ENCODE measurements around the gene RUSC2. TPM values are rescaled to one million over a fixed set of nuclear protein-coding genes. Genes with fewer than 3 reads are reported as not detected.

Gene RUSC2
- total and polyA plus RNA-seq, 10 of the 15 experiments (the other 5 are each of a cell fraction or from before 2014, with no cell fraction given): not detected

GRCh38 chr9:35526087-35526801 is 36.3 kb downstream of the RUSC2 start:
- FAIRE-seq (no peak), DNase-seq (ENCODE audit: low read depth, low spot score) (no peak), ATAC-seq (no peak)
- Histone ChIP-seq H3K27ac (ENCODE audit: control insufficient read depth, insufficient read depth) (no peak overlapping the region), H3K4me1 (ENCODE audit: control insufficient read depth, insufficient read depth, low read length) (no peaks in the 10 kb centered on the region), H3K79me2 (ENCODE audit: control insufficient read depth, insufficient read depth, low read length) (no peaks in the 10 kb centered on the region), H3K9me3 (replicated peaks; ENCODE audit: control insufficient read depth, insufficient read depth, low read length) (no peaks in the 10 kb centered on the region), H3K27me3 (replicated peaks in 1 of 2; ENCODE audit: control insufficient read depth in 2 of 2, insufficient read depth in 2 of 2, low read length in 1 of 2) (no peaks in the 10 kb centered on the region), H3K4me2 (ENCODE audit: control insufficient read depth, insufficient read depth) (no peak overlapping the region), H4K20me1 (ENCODE audit: control insufficient read depth, insufficient read depth) (no peaks in the 10 kb centered on the region), H2AFZ (ENCODE audit: control insufficient read depth, low read depth, low read length) (no peak overlapping the region), H3K9ac (ENCODE audit: control insufficient read depth, insufficient read depth, low read length) (no peak overlapping the region), H3K4me3 (no peak overlapping the region), H3K36me3 (ENCODE audit: control insufficient read depth in 2 of 2, insufficient read depth in 2 of 2, low read length in 1 of 2) (no peaks in the 10 kb centered on the region)
- ChIA-PET RAD21 (ENCODE audit: unreplicated experiment) (no interaction called here), CTCF (no interaction called here), POLR2A (no interaction called here), SMC1A (ENCODE audit: uncharacterized antibody, unreplicated experiment) (no interaction called here)
- BruUV-seq (replicated peaks): no TSS peak
- in situ Hi-C loops (cut with MboI): no loop called here
- WGBS (ENCODE audit: insufficient coverage, insufficient replicate concordance, low lambda C conversion rate, missing lambda C conversion rate): 0% methylated on average over 1 of the region's 1 CpG
- TF ChIP-seq CEBPB (IDR thresholded peaks at IDR 0.05; ENCODE audit: borderline replicate concordance in 1 of 2, low read depth in 2 of 2, low read length in 2 of 2): no peak
- TF ChIP-seq SMAD1 (IDR thresholded peaks at IDR 0.05; ENCODE audit: low read depth, partially characterized antibody): no peak
- no peak for TF ChIP-seq NFIC (IDR thresholded peaks at IDR 0.05; ENCODE audit: low read depth, low read length)
- no peak for TF ChIP-seq TAF1 (IDR thresholded peaks at IDR 0.05; ENCODE audit: borderline replicate concordance, low read depth, low read length)
- TF ChIP-seq ELK1 (IDR thresholded peaks at IDR 0.05; ENCODE audit: low read depth, low read length): no peak
- TF ChIP-seq NKRF (conservative IDR thresholded peaks at IDR 0.05): no peak
- no peak for TF ChIP-seq CHD1 (IDR thresholded peaks at IDR 0.05; ENCODE audit: low read depth, low read length)
- no peak for TF ChIP-seq TCF3 (IDR thresholded peaks at IDR 0.05; ENCODE audit: borderline replicate concordance, insufficient read depth, low read depth, low read length)
- no peak for TF ChIP-seq MAX (IDR thresholded peaks at IDR 0.05; ENCODE audit: low read depth, low read length)
- TF ChIP-seq POLR2A (IDR thresholded peaks at IDR 0.05; ENCODE audit: low read depth, low read length): no peak
- intact Hi-C loops (cut with micrococcal nuclease; ENCODE audit: unreplicated experiment): no loop called here
